ENCODE measurements around the gene FCRLA. TPM values are rescaled to one million over a fixed set of nuclear protein-coding genes. Genes with fewer than 3 reads are reported as not detected.

The FCRLA gene
- polyA plus RNA-seq, 3 donors, result 0.21 to 0.28 TPM; not detected in 1

GRCh38 chr1:161727256-161727924 is 20.4 kb downstream of the FCRLA start:
- no peak overlapping the region for H3K27ac ChIP-seq (ENCODE audit: low read depth, low read length)
- WGBS, 3 donors, result 2 to 4% (median 2%) methylated on average over 38 of the region's 38 CpGs

GRCh38 chr1:161728376-161729226 is 21.6 kb downstream of the FCRLA start:
- 76 to 92% (median 80%) methylated on average over 4 to 7 of the region's 7 CpGs for WGBS, 3 donors
- no peak overlapping the region for H3K27ac ChIP-seq (ENCODE audit: low read depth, low read length)

- WGBS, 3 donors, result 57 to 87% (median 65%) methylated on average over 6 of the region's 6 CpGs
- no peak overlapping the region for H3K27ac ChIP-seq (ENCODE audit: low read depth, low read length)
These were observed 23.1 kb downstream of the FCRLA start for GRCh38 chr1:161730050-161730564.

GRCh38 chr1:161731241-161731640 is 24.2 kb downstream of the FCRLA start:
- WGBS, 3 donors, result 67 to 81% (median 72%) methylated on average over 6 of the region's 6 CpGs
- no peak overlapping the region for H3K27ac ChIP-seq (ENCODE audit: low read depth, low read length)

- WGBS, 3 donors, result 72 to 81% (median 76%) methylated on average over 5 of the region's 5 CpGs
- no peak overlapping the region for H3K27ac ChIP-seq (ENCODE audit: low read depth, low read length)
These were observed 25.1 kb downstream of the FCRLA start for GRCh38 chr1:161731981-161732718.

GRCh38 chr1:161733526-161733925 is 26.5 kb downstream of the FCRLA start:
- H3K27ac ChIP-seq (ENCODE audit: low read depth, low read length), result no peak overlapping the region
- WGBS, 3 donors, result 0 to 9% (median 5%) methylated on average over 1 of the region's 1 CpG

- 75 to 95% (median 94%) methylated on average over 3 of the region's 3 CpGs for WGBS, 3 donors
- no peak overlapping the region for H3K27ac ChIP-seq (ENCODE audit: low read depth, low read length)
These were observed 28.8 kb downstream of the FCRLA start for GRCh38 chr1:161735837-161736236.

GRCh38 chr1:161736335-161736969 is 29.4 kb downstream of the FCRLA start:
- WGBS, 3 donors, result 59 to 89% (median 77%) methylated on average over 4 of the region's 4 CpGs
- no peak overlapping the region for H3K27ac ChIP-seq (ENCODE audit: low read depth, low read length)

GRCh38 chr1:161737625-161738024 is 30.6 kb downstream of the FCRLA start:
- WGBS, 3 donors, result 65 to 78% (median 76%) methylated on average over 2 of the region's 2 CpGs

GRCh38 chr1:161738627-161739287 is 31.7 kb downstream of the FCRLA start:
- no peak overlapping the region for H3K27ac ChIP-seq (ENCODE audit: low read depth, low read length)
- 63 to 86% (median 68%) methylated on average over 4 of the region's 4 CpGs for WGBS, 3 donors

More at GRCh38 chr1:161737625-161738024, 30.6 kb downstream of the FCRLA start:
- H3K27ac ChIP-seq (ENCODE audit: low read depth, low read length), result no peak overlapping the region

- no peak overlapping the region for H3K27ac ChIP-seq (ENCODE audit: low read depth, low read length)
- WGBS, 3 donors, result 40 to 62% (median 53%) methylated on average over 8 of the region's 8 CpGs
These were observed 33.0 kb downstream of the FCRLA start for GRCh38 chr1:161739865-161740566.

GRCh38 chr1:161740921-161741320 is 33.9 kb downstream of the FCRLA start:
- 66 to 82% (median 78%) methylated on average over 6 of the region's 6 CpGs for WGBS, 3 donors
- no peak overlapping the region for H3K27ac ChIP-seq (ENCODE audit: low read depth, low read length)

GRCh38 chr1:161743231-161743630 is 36.2 kb downstream of the FCRLA start:
- no peak overlapping the region for H3K27ac ChIP-seq (ENCODE audit: low read depth, low read length)
- WGBS, 3 donors, result 70 to 83% (median 77%) methylated on average over 9 of the region's 9 CpGs

- 27 to 62% (median 55%) methylated on average over 6 of the region's 6 CpGs for WGBS, 3 donors
- no peak overlapping the region for H3K27ac ChIP-seq (ENCODE audit: low read depth, low read length)
These were observed 40.8 kb downstream of the FCRLA start for GRCh38 chr1:161747801-161748200.

- no peak within 1 kb of the TSS for H3K27ac ChIP-seq (ENCODE audit: low read depth, low read length)
- 0 to 1% (median 0%) methylated on average over 59 to 65 of the region's 65 CpGs for WGBS, 3 donors
These were observed 42.7 kb downstream of the FCRLA start, which contains the start of gene DUSP12 for GRCh38 chr1:161749509-161750407. DUSP12 (plus strand) TSS chr1:161749786; CDS start chr1:161749802, 16 bp downstream.

- no peak overlapping the region for H3K27ac ChIP-seq (ENCODE audit: low read depth, low read length)
- WGBS, 3 donors, result 66 to 79% (median 66%) methylated on average over 7 of the region's 7 CpGs
These were observed 56.6 kb downstream of the FCRLA start for GRCh38 chr1:161763522-161764098.

Measured in adipose tissue (tissue), 3 donors.